CD8-positive, alpha-beta memory T cell (primary cell): ENCODE data around the gene NUTM2D. TPM values are rescaled to one million over a fixed set of nuclear protein-coding genes. Genes with fewer than 3 reads are reported as not detected.
A peak's percentile ranks its signal among the peaks of the same experiment; 100 is the strongest.
"Not testable (repeated sequence)": the region's sequence is repeated elsewhere in the genome, so short reads cannot be mapped to it uniquely, and the experiment has no call there.

Experiments
- CTCF ChIA-PET: fragments of 350-600 bp; sonication (Branson Sonifier 250); formaldehyde crosslinking; loops from one replicate; lab custom pipeline; 2021; ENCODE audit warnings: antibody characterized with exemption; lab: Charles Lee
- POLR2A ChIA-PET: fragments of 350-600 bp; sonication (Branson Sonifier 250); formaldehyde crosslinking; loops from one replicate; lab custom pipeline; 2021; ENCODE audit warnings: antibody characterized with exemption; lab: Charles Lee
- DNase-seq, 5 donors: peaks; one replicate each; pipeline versions ENCODE4 v3.0.0 to v3.0.0-alpha.2; 2020 to 2022; ENCODE audit warnings: mixed read lengths in 1 of 5
- H3K27ac ChIP-seq: one replicate; pipeline ENCODE4 v1.7.0; 2013; ENCODE audit warnings: low read depth, mild to moderate bottlenecking, low read length, moderate library complexity
- H3K27me3 ChIP-seq: 2 replicates; pipeline ENCODE4 v1.7.0; 2013; ENCODE audit warnings: low read length, mild to moderate bottlenecking; ENCODE audit not compliant: insufficient read depth, poor library complexity, severe bottlenecking
- H3K36me3 ChIP-seq: 2 replicates; pipeline ENCODE4 v1.7.0; 2013; ENCODE audit warnings: mild to moderate bottlenecking, low read length, moderate library complexity; ENCODE audit not compliant: insufficient read depth
- H3K4me1 ChIP-seq: 2 replicates; pipeline ENCODE4 v1.7.0; 2013; ENCODE audit warnings: mild to moderate bottlenecking, low read length, moderate library complexity; ENCODE audit not compliant: insufficient read depth
- H3K4me3 ChIP-seq: 2 replicates; pipeline ENCODE4 v1.7.0; 2013; ENCODE audit warnings: mild to moderate bottlenecking, low read length
- H3K9me3 ChIP-seq: 2 replicates; pipeline ENCODE4 v1.7.0; 2013; ENCODE audit warnings: mild to moderate bottlenecking, low read length
- H3K27ac Mint-ChIP-seq, 8 donors: one replicate each; pipeline ENCODE4 v1.8.0; 2020 to 2021; ENCODE audit warnings: mixed read lengths in 8 of 8, mild to moderate bottlenecking in 6 of 8, inconsistent platforms in 3 of 8, moderate library complexity in 3 of 8
- H3K27me3 Mint-ChIP-seq, 2 donors: one replicate each; pipeline ENCODE4 v1.8.0; 2020 to 2021; ENCODE audit warnings: mixed read lengths in 2 of 2, mild to moderate bottlenecking in 1 of 2, moderate library complexity in 1 of 2
- H3K36me3 Mint-ChIP-seq, 3 donors: one replicate each; pipeline ENCODE4 v1.8.0; 2020 to 2021; ENCODE audit warnings: mixed read lengths in 3 of 3, inconsistent platforms in 1 of 3, mild to moderate bottlenecking in 1 of 3
- H3K4me1 Mint-ChIP-seq, 3 donors: one replicate each; pipeline ENCODE4 v1.8.0; 2020 to 2021; ENCODE audit warnings: mixed read lengths in 3 of 3, inconsistent platforms in 1 of 3, mild to moderate bottlenecking in 1 of 3
- H3K4me3 Mint-ChIP-seq, 7 donors: one replicate each; pipeline ENCODE4 v1.8.0; 2020 to 2021; ENCODE audit warnings: mixed read lengths in 7 of 7, mild to moderate bottlenecking in 6 of 7, moderate library complexity in 4 of 7, inconsistent platforms in 2 of 7
- H3K9me3 Mint-ChIP-seq, 5 donors: one replicate each; pipeline ENCODE4 v1.8.0; 2020 to 2022; ENCODE audit warnings: mixed read lengths in 5 of 5, mild to moderate bottlenecking in 3 of 5, moderate library complexity in 2 of 5, inconsistent platforms in 1 of 5
- polyA plus RNA-seq: library from polyadenylated mRNA; unstranded; fragments of 300-500 nt; fragmentation: Illumina TruSeq; gene quantifications from one replicate; pipeline ENCODE4 v1.2.3, GENCODE V29; 2021
- total RNA-seq, 2 experiments: library from RNA; stranded (reverse); gene quantifications; one replicate each; pipeline ENCODE4 v1.2.3, GENCODE V29; 2021

The NUTM2D gene
- total RNA-seq (1 to 10 TPM; 2.6 to 2.7 TPM), polyA plus RNA-seq (not detected)

DNA sequence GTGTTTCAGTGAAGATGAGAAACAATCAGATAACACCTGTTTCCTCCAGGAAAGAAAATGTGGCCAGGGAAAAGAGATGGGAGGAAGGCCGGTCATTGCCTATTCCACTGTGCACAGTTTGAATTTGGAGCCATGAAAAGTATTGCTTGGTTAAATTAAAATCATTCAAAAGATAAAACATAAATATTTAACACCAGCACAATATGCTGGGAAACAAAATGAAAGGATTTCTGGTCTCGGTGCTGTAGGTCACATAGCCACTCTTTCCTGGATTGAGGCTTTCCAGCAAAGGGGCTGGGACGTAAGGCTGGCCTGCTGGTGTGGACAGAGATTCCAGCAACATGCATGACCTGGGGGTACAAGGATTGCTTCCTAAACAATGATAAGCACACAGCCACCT is at the start of gene NUTM2D:
Gene NUTM2D (plus strand): TSS at position 301 of the 400 bp plus-strand sequence. CDS start 522 bp downstream, outside the sequence.
- CTCF ChIA-PET, H3K4me1 ChIP-seq, H3K9me3 Mint-ChIP-seq, H3K4me1 Mint-ChIP-seq, H3K27me3 ChIP-seq, H3K4me3 Mint-ChIP-seq, H3K36me3 ChIP-seq, H3K36me3 Mint-ChIP-seq, DNase-seq, H3K27ac ChIP-seq, H3K9me3 ChIP-seq, POLR2A ChIA-PET, H3K4me3 ChIP-seq, H3K27me3 Mint-ChIP-seq: not testable (repeated sequence)
- H3K27ac Mint-ChIP-seq: peak within 1 kb of the TSS in 1 of 8 donors; percentile 19

- H3K27me3 Mint-ChIP-seq, H3K4me3 Mint-ChIP-seq, H3K36me3 ChIP-seq, H3K4me3 ChIP-seq, DNase-seq, H3K27ac ChIP-seq, H3K9me3 Mint-ChIP-seq, H3K36me3 Mint-ChIP-seq, H3K4me1 ChIP-seq, H3K9me3 ChIP-seq, H3K4me1 Mint-ChIP-seq, H3K27ac Mint-ChIP-seq, POLR2A ChIA-PET, CTCF ChIA-PET, H3K27me3 ChIP-seq: not testable (repeated sequence)
Measured at GRCh38 chr10:87308702-87309101, 48.8 kb upstream of the NUTM2D start.

DNA sequence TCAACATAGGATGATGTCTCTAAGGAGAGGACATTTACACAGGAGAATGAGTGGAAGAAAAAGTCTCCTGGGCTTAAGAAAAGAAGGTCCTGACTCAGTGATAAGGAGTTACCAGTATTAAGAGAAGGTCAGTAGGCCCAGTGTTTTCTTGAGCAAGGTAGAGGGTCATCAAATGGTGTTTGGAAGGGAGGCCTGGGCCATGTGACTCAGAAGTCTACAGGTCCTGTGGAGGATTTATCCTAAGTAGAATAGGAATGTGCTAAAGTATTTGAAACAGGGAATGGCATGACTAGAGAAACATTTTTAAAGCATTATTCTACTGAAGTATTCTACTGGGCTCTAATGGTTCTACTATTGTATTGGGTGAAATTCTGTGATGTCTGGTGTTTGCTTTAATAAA is 47.9 kb upstream of the NUTM2D start:
- POLR2A ChIA-PET, H3K9me3 Mint-ChIP-seq, H3K27ac ChIP-seq, H3K4me3 ChIP-seq, H3K27me3 ChIP-seq, H3K36me3 Mint-ChIP-seq, H3K9me3 ChIP-seq, DNase-seq, H3K4me1 Mint-ChIP-seq, H3K27ac Mint-ChIP-seq, H3K36me3 ChIP-seq, H3K4me3 Mint-ChIP-seq, CTCF ChIA-PET, H3K27me3 Mint-ChIP-seq, H3K4me1 ChIP-seq: not testable (repeated sequence)

DNA sequence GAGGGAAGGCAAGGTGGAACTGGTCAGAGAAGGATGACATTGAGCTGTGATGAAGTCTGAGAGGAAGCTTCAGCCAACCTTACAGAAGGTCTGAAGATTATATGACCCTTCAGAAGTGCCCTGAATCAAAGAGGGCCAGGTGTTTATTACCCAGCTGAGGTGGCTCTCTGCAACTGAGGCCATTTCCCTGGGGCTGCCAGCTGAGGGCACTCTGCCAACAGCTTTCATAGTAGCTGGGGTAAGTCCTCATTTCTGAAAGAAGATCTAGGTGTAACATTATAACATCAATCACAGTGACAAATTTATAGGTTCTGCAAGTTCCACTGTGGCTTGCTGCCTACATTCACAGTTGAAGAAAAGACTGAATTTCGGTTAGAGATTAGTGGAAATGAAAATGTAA is 46.0 kb upstream of the NUTM2D start:
- H3K27ac ChIP-seq, DNase-seq, H3K4me1 Mint-ChIP-seq, H3K4me3 ChIP-seq, H3K9me3 Mint-ChIP-seq, H3K4me3 Mint-ChIP-seq, H3K36me3 ChIP-seq, H3K36me3 Mint-ChIP-seq, H3K9me3 ChIP-seq, H3K27me3 Mint-ChIP-seq, CTCF ChIA-PET, H3K27me3 ChIP-seq, H3K4me1 ChIP-seq, H3K27ac Mint-ChIP-seq, POLR2A ChIA-PET: not testable (repeated sequence)

DNA sequence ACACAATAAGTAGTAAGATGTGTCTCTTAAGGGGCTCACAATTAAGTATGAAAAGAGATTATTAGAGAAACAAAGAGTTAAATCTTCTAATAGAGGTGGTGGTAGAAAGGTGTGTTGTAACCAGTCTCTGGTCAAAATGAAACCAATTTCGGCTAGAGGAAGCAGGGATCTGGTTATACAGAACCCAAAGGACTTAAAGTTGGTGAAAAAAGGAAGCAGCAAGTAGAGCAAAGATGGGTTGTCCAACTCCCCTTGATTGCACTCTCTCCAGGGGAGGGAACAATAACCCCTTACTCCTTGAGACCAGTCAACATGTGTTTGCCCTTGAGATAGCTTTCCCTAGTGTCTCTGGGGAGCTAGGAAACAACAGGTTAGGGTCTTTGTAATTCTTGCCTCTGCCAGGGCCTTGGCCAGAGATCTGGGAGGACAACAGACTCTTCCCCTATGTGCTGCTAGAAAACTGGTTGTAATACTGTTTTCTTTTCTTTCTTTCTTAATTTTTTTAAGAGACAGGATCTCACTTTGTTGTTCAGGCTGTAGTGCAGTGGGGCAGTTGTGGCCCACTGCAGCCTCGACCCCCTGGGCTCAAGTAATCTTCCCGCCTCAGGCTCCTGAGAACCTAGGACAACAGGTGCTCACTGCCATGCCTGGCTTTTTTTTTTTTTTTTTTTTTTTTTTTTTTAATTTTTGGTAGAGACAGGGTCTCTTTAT is 43.7 kb upstream of the NUTM2D start:
- H3K4me3 ChIP-seq, H3K27me3 ChIP-seq, H3K9me3 Mint-ChIP-seq, CTCF ChIA-PET, DNase-seq, H3K9me3 ChIP-seq, H3K4me1 Mint-ChIP-seq, H3K4me1 ChIP-seq, H3K4me3 Mint-ChIP-seq, H3K27ac Mint-ChIP-seq, H3K36me3 Mint-ChIP-seq, H3K27ac ChIP-seq, H3K27me3 Mint-ChIP-seq, H3K36me3 ChIP-seq: not testable (repeated sequence)
- POLR2A ChIA-PET: interaction anchor here (0.7 kb wide), 1 partner anchor 682 kb away, joined by 10 read pairs; no protein-coding TSS in a partner anchor

DNA sequence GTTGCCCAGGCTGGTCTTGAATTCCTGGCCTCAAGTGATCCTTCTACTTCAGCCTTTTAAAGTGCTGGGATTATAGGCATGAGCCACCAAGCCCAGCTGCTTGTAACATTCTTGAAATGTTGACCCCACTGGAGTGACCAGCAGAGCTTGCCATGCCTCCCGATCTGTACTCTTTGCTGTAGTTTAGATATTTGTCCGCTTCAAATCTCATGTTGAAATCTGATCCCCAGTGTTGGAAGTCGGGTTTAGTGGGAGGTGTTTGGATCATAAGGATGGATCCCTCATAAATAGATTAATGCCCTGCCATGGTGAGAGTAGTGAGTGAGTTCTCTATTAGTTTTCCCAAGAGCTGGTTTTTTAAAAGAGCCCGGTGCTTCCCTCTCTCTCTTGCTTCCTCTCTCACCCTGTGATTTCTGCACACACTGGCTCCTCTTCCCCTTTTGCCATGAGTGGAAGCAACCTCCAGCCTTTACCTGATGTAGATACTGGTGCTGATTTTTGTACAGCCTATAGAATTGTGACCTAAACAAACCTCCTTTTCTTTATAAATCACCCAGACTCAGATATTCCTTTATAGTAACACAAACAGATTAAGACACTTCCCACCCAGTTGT is 43.1 kb upstream of the NUTM2D start:
- H3K4me1 Mint-ChIP-seq, CTCF ChIA-PET, H3K27me3 ChIP-seq, H3K27me3 Mint-ChIP-seq, H3K4me3 ChIP-seq, H3K9me3 Mint-ChIP-seq, H3K36me3 ChIP-seq, H3K36me3 Mint-ChIP-seq, H3K9me3 ChIP-seq, H3K27ac ChIP-seq, H3K4me1 ChIP-seq, H3K4me3 Mint-ChIP-seq, DNase-seq: not testable (repeated sequence)
- POLR2A ChIA-PET: interaction anchor here (0.7 kb wide), 1 partner anchor 683 kb away, joined by 10 read pairs; no protein-coding TSS in a partner anchor
- H3K27ac Mint-ChIP-seq: peak overlapping the region in 1 of 8 donors; percentile 32

- H3K9me3 ChIP-seq, CTCF ChIA-PET, POLR2A ChIA-PET, H3K4me1 Mint-ChIP-seq, H3K27ac ChIP-seq, H3K36me3 Mint-ChIP-seq, DNase-seq, H3K4me1 ChIP-seq, H3K27me3 Mint-ChIP-seq, H3K9me3 Mint-ChIP-seq, H3K4me3 ChIP-seq, H3K4me3 Mint-ChIP-seq, H3K27ac Mint-ChIP-seq, H3K36me3 ChIP-seq, H3K27me3 ChIP-seq: not testable (repeated sequence)
Measured at GRCh38 chr10:87321505-87321904, 36.0 kb upstream of the NUTM2D start.

DNA sequence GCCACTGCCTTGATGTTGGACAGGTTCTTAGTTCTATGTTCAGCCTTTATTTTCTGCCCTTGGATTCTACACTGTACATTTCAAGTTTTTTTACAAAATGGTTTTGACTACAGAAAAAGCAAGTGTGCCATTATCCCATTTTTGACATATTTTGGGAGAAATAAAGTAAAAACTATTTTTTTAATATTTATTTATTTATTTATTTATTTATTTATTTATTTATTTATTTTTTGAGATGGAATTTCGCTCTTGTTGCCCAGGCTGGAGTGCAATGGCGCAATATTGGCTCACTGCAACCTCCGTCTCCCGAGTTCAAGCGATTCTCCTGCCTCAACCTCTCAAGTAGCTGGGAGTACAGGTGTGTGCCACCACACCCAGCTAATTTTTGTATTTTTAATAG is 33.0 kb upstream of the NUTM2D start:
- POLR2A ChIA-PET, CTCF ChIA-PET, DNase-seq: not testable (repeated sequence)

More for the DNA sequence above, 33.0 kb upstream of the NUTM2D start:
- not testable (repeated sequence) for H3K27me3 Mint-ChIP-seq, H3K27ac ChIP-seq, H3K27ac Mint-ChIP-seq, H3K4me3 Mint-ChIP-seq, H3K9me3 ChIP-seq, H3K4me3 ChIP-seq, H3K9me3 Mint-ChIP-seq, H3K4me1 ChIP-seq, H3K27me3 ChIP-seq, H3K4me1 Mint-ChIP-seq, H3K36me3 ChIP-seq
- H3K36me3 Mint-ChIP-seq: peaks cover 0 to 13% (median 4%) of the 10 kb centered on the region in 3 donors
